Measurements from ENCODE around the gene RAMACL.
"Not testable (repeated sequence)": the region's sequence is repeated elsewhere in the genome, so short reads cannot be mapped to it uniquely, and the experiment has no call there.

Gene RAMACL

GRCh38 chr6:166586424-166587156 lies at the start of gene RAMACL:
RAMACL (minus strand) TSS chr6:166586678; CDS start chr6:166586477, 201 bp downstream.
- DNase-seq (ENCODE audit: low read depth in 2 of 2, low spot score in 1 of 2) = no peak

- no peak for DNase-seq (ENCODE audit: low read depth in 2 of 2, low spot score in 1 of 2)
Measured at GRCh38 chr6:166635013-166635970, 48.8 kb upstream of the RAMACL start.

- not testable (repeated sequence) for DNase-seq (ENCODE audit: low read depth in 2 of 2, low spot score in 1 of 2)
Measured at GRCh38 chr6:166634581-166634980, 48.1 kb upstream of the RAMACL start.

GRCh38 chr6:166633732-166634535 lies 47.5 kb upstream of the RAMACL start:
- DNase-seq (ENCODE audit: low read depth in 2 of 2, low spot score in 1 of 2) = no peak

- DNase-seq (ENCODE audit: low read depth in 2 of 2, low spot score in 1 of 2) = no peak
Measured at GRCh38 chr6:166632731-166633130, 46.3 kb upstream of the RAMACL start.

- DNase-seq (ENCODE audit: low read depth in 2 of 2, low spot score in 1 of 2) = no peak
Measured at GRCh38 chr6:166630462-166630861, 44.0 kb upstream of the RAMACL start.

GRCh38 chr6:166629628-166630027 lies 43.1 kb upstream of the RAMACL start:
- DNase-seq (ENCODE audit: low read depth in 2 of 2, low spot score in 1 of 2) = no peak

GRCh38 chr6:166627875-166628801 lies 41.7 kb upstream of the RAMACL start:
- DNase-seq (ENCODE audit: low read depth in 2 of 2, low spot score in 1 of 2) = peak in 1 of 2 donors; percentile 4

- peak; percentile 99 for DNase-seq (ENCODE audit: low read depth in 2 of 2, low spot score in 1 of 2)
Measured at GRCh38 chr6:166627033-166627874, 40.8 kb upstream of the RAMACL start, which contains the start of gene RPS6KA2. RPS6KA2 (minus strand) TSS chr6:166627251; CDS start chr6:166627019, 232 bp downstream.

GRCh38 chr6:166626177-166627032 lies 39.9 kb upstream of the RAMACL start:
- DNase-seq (ENCODE audit: low read depth in 2 of 2, low spot score in 1 of 2) = peak in 1 of 2 donors; percentile 5

- no peak for DNase-seq (ENCODE audit: low read depth in 2 of 2, low spot score in 1 of 2)
Measured at GRCh38 chr6:166625356-166625755, 38.9 kb upstream of the RAMACL start.

- DNase-seq (ENCODE audit: low read depth in 2 of 2, low spot score in 1 of 2) = no peak
Measured at GRCh38 chr6:166624275-166624674, 37.8 kb upstream of the RAMACL start.

- DNase-seq (ENCODE audit: low read depth in 2 of 2, low spot score in 1 of 2) = no peak
Measured at GRCh38 chr6:166623318-166623717, 36.8 kb upstream of the RAMACL start.

- DNase-seq (ENCODE audit: low read depth in 2 of 2, low spot score in 1 of 2) = no peak
Measured at GRCh38 chr6:166621114-166621540, 34.6 kb upstream of the RAMACL start.

GRCh38 chr6:166620478-166621113 lies 34.1 kb upstream of the RAMACL start:
- DNase-seq (ENCODE audit: low read depth in 2 of 2, low spot score in 1 of 2) = no peak

GRCh38 chr6:166619912-166620311 lies 33.4 kb upstream of the RAMACL start:
- no peak for DNase-seq (ENCODE audit: low read depth in 2 of 2, low spot score in 1 of 2)

Measured in stimulated activated CD8-positive, alpha-beta memory T cell treated with anti-CD3 and anti-CD28 coated beads, Interleukin-4, amount 100 ng/mL, for 1 hour (primary cell).